ENCODE results near the gene MLPH.
"Not testable (repeated sequence)": the region's sequence is repeated elsewhere in the genome, so short reads cannot be mapped to it uniquely, and the experiment has no call there.

The MLPH gene

DNA sequence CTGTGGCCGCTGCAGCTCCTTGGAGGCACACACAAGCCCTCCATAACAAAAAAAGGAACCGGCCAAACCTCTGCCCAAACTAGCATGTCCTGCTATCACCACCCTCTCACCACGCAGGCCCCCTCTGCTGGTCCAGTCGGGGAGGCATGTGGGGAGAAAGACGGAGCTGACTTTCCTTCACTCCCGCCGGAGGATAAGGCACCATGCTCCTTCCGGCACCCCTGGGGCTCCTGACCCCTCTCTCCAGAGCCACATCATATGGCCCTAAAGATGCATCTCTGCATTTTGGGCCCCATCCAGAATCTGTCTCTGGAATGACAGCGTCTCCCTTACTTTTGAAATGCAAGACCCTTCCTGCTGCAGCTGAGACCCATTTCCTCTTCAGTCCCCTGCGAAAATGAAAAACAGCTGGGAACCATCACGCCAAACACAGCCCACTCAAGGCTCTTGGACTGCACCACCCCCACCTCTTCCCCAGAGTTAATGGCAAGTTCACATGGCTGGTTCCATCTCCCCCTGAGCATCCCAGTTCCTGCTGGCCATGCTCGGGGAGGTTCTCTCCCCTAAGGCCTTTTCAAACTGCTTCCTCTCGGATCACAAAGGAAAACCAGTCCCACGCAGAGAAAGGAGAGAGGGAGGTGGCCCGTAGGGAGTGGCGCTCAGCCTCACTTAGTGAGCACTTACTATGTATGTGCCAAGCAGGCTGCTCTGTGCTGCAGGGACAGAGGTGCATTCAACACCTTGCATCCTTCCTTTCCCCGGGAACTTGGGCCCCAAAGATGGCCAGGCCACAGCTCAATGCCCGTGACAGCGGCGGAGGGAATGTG lies 35.2 kb upstream of the MLPH start:
- Mint-ChIP-seq H3K4me1 (peaks cover 14% of the 10 kb centered on the region), H3K27me3 (no peaks in the 10 kb centered on the region)

DNA sequence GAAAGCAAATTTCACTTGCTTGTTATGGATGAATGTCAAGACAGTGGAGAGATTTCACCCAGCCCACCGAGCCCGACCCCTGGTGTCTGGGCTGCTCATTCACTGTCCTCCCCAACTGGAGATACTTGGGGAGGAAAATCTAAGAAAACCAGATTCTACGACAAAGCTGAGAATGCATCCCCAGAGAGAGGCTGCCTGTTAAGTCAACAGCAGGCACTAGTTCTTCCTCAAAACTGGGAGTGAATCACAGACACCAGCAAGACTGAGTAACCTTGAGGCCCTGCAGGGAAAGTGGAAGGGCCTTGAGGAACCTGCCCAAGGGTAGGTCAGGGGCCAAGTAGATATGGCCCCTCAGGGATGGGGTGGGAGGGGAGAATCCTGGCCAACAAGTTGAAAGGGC lies 34.2 kb upstream of the MLPH start:
- H3K9me3 Mint-ChIP-seq = peaks cover under 1% of the 10 kb centered on the region
- H3K27ac Mint-ChIP-seq = no peak overlapping the region
- H3K36me3 Mint-ChIP-seq = no peaks in the 10 kb centered on the region
- no peak overlapping the region for H3K4me3 Mint-ChIP-seq
- H3K4me1 Mint-ChIP-seq = peaks cover 20% of the 10 kb centered on the region
- H3K27me3 Mint-ChIP-seq = no peaks in the 10 kb centered on the region

More for the DNA sequence above, 35.2 kb upstream of the MLPH start:
- H3K9me3 Mint-ChIP-seq = no peaks in the 10 kb centered on the region
- no peaks in the 10 kb centered on the region for H3K36me3 Mint-ChIP-seq
- H3K4me3 Mint-ChIP-seq = no peak overlapping the region
- H3K27ac Mint-ChIP-seq = no peak overlapping the region

DNA sequence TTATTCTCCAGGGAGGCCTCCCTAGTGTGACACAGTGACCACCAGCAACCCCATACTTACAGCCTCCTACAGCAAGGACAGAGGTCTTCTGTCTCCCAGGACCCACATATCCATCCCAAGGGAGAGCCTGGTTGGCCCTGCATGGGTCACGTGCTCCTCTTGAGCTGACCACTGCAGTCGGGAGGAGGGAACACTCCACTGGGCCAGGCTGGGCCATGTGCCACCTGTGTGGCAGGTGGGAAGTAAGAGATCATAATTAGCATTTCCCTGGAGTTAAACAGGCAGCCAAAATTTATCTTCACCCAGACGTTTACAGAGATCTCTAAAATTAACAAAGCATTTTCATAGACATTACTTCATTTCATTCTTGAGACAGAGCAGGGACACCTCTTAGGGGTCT lies 33.4 kb upstream of the MLPH start:
- peaks cover 28% of the 10 kb centered on the region for H3K4me1 Mint-ChIP-seq
- no peaks in the 10 kb centered on the region for H3K36me3 Mint-ChIP-seq
- no peak overlapping the region for H3K4me3 Mint-ChIP-seq
- H3K27me3 Mint-ChIP-seq = no peaks in the 10 kb centered on the region
- no peak overlapping the region for H3K27ac Mint-ChIP-seq
- H3K9me3 Mint-ChIP-seq = peaks cover 7% of the 10 kb centered on the region

DNA sequence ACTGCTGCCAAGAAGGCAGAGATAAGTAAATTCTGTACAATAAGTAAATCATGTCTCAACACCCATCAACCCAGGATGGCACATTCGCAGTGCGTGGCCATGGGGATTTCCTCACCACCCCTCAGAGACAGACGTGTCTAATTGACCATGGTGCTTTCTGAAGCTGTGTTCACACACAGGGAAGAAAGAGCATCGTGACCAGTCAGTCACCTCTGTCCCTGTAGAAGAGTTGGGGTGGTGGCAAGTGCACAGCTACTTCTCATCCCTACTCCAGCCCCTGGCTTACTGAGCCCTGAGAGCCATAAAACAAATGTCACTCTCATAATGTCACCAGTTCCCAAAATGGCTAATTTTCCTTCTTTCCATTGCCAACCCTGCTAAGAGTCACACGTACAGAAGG lies 31.3 kb upstream of the MLPH start:
- Mint-ChIP-seq H3K27me3 (no peaks in the 10 kb centered on the region), H3K27ac (no peak overlapping the region), H3K4me1 (peaks cover 19% of the 10 kb centered on the region), H3K4me3 (no peak overlapping the region), H3K36me3 (no peaks in the 10 kb centered on the region), H3K9me3 (peaks cover 7% of the 10 kb centered on the region)

DNA sequence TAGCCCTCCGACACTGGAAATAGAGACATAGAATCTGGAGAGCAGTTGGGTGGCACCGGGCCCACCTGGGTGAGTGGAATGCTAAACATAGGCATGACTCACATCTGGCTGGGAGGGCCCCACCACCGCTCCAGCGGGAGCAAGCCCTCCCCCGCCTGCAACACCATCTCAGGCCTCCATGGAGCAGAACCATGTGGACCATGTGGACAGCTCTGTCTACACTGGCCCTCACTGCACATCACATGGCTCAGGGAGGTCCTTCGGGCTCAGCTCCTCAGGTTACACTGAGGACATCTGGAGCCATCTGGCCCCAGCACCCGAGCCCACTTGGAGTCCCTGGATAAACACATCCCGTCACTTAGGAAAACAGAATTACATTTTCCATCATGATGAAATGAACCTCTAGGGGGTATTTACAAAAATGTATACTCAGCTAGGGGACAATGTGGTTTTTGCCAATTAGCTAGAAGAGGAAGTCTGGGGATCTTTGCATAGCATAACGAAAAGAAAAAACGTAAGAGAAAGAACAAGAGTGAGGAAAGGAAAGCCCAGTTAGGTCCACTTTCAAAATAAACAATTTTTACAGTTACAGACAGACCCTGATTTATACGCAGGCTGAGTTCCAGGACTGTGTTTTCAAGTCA lies 30.7 kb upstream of the MLPH start:
- no peak overlapping the region for H3K27ac Mint-ChIP-seq
- H3K9me3 Mint-ChIP-seq = peaks cover 7% of the 10 kb centered on the region
- H3K4me3 Mint-ChIP-seq = no peak overlapping the region
- H3K4me1 Mint-ChIP-seq = peaks cover 15% of the 10 kb centered on the region
- no peaks in the 10 kb centered on the region for H3K36me3 Mint-ChIP-seq
- H3K27me3 Mint-ChIP-seq = no peaks in the 10 kb centered on the region

DNA sequence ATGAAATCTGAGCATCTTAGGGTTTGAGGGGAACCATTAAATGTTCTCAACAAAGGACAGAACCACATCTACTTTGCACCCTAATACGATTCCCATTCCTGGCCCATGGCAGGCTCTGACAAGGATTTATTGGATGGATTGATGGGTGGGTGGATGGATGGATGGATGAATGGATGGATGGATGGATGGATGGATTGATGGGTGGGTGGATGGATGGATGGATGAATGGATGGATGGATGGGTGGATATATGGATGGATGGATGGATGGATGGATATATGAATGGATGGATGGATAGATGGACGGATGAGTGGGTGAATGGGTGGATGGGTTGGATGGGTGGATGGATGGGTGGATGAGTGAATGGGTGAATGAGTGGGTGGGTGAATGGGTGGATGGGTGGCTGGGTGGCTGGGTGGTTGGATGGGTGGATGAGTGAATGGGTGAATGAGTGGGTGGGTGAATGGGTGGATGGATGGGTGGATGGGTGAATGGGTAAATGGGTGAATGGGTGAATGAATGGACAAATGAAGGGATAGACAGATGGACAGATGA lies 29.6 kb upstream of the MLPH start:
- H3K4me3 Mint-ChIP-seq = no peak overlapping the region
- no peak overlapping the region for H3K27ac Mint-ChIP-seq

DNA sequence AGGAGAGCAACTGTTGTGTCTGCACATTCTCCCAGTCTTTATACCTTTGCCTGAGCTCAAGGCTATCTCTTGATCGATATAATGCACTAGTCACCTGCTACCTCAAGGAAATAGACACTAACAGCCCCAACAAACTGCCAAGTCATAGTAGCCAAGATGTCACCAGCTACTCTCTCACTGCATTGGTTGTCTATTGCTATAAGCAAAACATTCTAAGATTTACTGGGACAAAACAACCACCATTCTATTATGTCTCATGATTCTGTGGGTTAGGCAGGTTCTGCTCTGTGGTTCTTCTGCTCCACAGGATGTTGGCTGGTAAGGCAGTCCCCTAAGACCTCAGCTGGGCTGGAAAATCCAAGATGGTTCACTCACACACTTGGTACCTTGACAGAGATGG lies 28.5 kb upstream of the MLPH start:
- no peaks in the 10 kb centered on the region for H3K36me3 Mint-ChIP-seq
- H3K4me3 Mint-ChIP-seq = no peak overlapping the region
- H3K27me3 Mint-ChIP-seq = no peaks in the 10 kb centered on the region
- H3K4me1 Mint-ChIP-seq = peaks cover 15% of the 10 kb centered on the region
- H3K9me3 Mint-ChIP-seq = peaks cover 7% of the 10 kb centered on the region
- H3K27ac Mint-ChIP-seq = peak overlapping the region; percentile 36

More for the DNA sequence above, 29.6 kb upstream of the MLPH start:
- H3K36me3 Mint-ChIP-seq = no peaks in the 10 kb centered on the region
- no peaks in the 10 kb centered on the region for H3K27me3 Mint-ChIP-seq
- H3K4me1 Mint-ChIP-seq = peaks cover 15% of the 10 kb centered on the region
- peaks cover 7% of the 10 kb centered on the region for H3K9me3 Mint-ChIP-seq

DNA sequence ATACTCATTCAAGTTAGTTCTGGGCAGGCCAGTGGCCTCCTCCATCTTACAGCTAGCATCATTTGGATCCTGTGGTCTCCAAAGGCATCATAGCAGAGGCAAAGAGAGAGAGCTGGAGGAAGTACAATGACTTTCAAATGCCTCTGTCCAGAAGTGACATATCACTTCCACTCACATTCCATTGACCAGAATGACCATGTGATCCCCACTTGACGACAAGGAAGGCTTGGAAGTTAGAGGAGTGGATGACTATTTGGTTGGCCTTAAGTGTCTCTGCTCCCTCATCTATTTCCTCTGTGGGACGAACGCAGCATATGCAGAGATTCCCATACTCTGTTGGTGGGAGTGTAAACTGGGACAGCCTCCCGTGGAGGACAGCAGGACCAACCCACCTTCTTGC lies 27.8 kb upstream of the MLPH start:
- peaks cover 7% of the 10 kb centered on the region for H3K9me3 Mint-ChIP-seq
- H3K27ac Mint-ChIP-seq = no peak overlapping the region

DNA sequence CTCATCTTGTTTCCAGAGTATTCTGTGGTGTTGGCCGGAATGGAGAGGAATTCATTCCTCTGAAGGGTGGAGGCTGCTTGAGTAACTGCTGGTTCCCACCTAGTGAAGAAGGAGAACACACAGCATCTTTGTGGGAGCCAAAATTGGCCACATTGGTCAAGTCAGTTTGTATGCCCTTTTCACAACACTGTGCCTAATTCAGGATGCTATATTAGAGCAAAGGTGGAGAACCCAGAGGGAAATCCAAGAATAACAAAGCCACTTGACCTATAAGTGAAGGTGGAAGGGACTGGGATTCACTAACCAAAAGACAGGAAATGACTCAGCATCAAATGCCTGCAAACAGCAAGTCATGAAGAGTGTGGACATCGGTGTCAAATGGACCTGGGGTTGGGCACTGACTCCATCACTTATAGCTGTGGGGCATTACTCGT lies 27.3 kb upstream of the MLPH start:
- Mint-ChIP-seq H3K9me3 (peaks cover 7% of the 10 kb centered on the region), H3K36me3 (no peaks in the 10 kb centered on the region), H3K4me3 (no peak overlapping the region), H3K4me1 (peaks cover 15% of the 10 kb centered on the region), H3K27me3 (no peaks in the 10 kb centered on the region), H3K27ac (no peak overlapping the region)

More for the DNA sequence above, 27.8 kb upstream of the MLPH start:
- peaks cover 15% of the 10 kb centered on the region for H3K4me1 Mint-ChIP-seq
- no peaks in the 10 kb centered on the region for H3K27me3 Mint-ChIP-seq
- H3K4me3 Mint-ChIP-seq = no peak overlapping the region
- H3K36me3 Mint-ChIP-seq = no peaks in the 10 kb centered on the region

DNA sequence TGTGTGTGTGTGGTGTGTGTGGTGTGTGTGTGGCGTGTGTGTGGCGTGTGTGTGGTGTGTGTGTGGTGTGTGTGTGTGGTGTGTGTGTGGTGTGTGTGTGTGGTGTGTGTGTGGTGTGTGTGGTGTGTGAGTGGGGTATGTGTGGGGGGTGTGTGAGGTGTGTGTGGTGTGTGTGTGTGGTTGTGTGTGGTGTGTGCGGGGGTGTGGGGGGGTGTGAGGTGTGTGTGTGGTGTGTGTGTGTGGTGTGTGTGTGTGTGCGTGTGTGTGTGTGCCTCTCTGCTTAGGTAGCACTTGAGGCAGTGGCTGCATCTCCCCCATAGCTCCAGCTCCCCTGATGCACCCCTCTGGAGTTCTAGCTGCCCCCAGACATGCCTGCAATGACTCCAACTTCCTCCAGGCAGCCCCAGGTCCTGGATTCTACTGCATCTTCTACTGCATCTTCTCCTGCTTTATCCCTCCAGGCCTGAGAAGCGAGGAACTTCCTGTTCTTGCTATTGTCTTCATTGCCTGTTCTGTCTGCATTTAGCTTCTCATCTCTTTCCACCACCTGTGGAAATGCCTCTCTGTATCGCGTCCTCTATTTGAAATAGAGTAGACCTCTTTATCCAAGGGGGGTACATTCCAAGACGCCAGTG lies 22.2 kb upstream of the MLPH start:
- Mint-ChIP-seq H3K27me3 (no peaks in the 10 kb centered on the region), H3K4me1 (no peaks in the 10 kb centered on the region), H3K36me3 (no peaks in the 10 kb centered on the region), H3K9me3 (no peaks in the 10 kb centered on the region), H3K4me3 (no peak overlapping the region), H3K27ac (no peak overlapping the region)

DNA sequence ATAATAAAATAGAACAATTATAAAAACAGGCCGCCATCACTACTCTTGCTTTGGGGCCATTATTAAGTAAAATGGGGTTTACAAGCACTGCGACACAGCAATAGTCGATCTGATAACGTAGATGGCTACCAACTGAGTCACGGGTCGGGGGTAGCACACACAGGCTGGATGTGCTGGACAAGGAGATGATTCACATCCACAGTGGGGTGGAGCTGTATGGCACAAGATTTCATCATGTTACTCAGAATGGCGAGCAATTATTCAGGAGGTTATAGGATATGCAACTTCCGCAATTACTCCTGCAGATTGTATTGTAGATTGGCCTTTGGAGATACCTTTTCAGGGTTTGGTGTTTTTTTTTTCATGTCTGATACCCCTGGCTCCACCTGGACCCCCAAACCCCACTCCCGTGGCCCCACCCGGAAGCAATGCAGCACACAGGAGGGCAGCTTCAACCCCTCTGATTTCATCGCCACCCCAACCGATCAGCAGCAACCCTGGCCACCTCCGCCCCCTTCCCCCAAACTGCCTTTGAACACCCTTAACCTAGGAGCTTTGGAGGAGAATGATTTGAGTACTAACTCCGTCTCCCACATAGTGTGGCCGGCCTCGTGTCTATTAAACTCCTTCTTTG lies 21.4 kb upstream of the MLPH start:
- Mint-ChIP-seq H3K4me1 (no peaks in the 10 kb centered on the region), H3K27me3 (no peaks in the 10 kb centered on the region), H3K36me3 (no peaks in the 10 kb centered on the region), H3K9me3 (no peaks in the 10 kb centered on the region), H3K4me3 (no peak overlapping the region), H3K27ac (no peak overlapping the region)

DNA sequence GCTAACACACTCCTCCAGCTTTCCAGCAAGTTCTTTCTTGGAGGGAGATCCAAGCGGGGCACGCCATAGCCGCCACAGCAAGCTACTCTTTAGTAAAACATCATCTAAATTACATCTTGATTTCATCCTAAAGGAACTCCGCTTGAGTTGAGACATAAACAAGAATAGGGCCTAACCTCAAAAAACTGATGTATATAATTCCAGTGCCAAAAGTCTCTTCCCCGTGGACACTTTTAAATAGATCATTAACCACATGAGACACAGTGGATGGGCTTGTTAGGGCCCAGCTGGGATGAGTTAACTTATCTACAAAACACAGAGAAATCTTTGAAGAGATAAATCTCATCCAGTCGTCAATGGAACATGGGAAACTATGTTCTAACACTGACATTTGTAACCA lies 20.8 kb upstream of the MLPH start:
- no peaks in the 10 kb centered on the region for H3K36me3 Mint-ChIP-seq
- H3K27me3 Mint-ChIP-seq = no peaks in the 10 kb centered on the region
- H3K4me1 Mint-ChIP-seq = no peaks in the 10 kb centered on the region
- no peak overlapping the region for H3K4me3 Mint-ChIP-seq
- H3K9me3 Mint-ChIP-seq = no peaks in the 10 kb centered on the region
- peak overlapping the region; percentile 59 for H3K27ac Mint-ChIP-seq

DNA sequence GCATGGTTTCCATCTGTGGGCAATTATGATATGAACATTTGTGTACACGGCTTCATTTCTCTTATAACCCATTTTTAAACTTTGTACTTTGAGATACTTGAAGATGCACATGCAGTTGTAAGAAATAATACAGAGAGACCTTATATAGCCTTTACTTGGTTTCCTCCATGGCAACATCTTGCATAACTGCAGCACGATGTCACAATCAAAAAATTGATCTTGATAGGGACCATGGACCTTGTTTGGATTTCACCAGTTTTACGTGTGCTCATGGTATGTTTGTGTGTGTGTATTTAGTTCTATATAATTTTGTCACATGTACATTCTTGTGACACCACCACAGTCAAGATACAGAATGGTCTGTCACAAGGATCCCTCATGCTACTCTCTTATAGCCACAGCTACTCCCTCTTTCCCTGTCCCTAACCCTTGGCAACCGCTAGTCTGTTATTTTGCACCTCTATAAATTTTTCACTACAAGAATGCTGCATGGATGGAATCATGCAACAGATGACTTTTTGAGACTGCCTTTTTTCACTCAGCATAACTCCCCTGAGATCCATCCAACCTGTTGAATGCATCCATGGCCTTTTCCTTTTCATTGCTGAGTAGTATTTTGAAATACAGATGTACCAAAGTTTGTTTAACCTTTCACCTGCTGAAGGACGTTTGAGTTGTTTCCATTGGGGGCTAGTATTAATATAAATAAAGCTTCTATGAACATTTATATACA lies 19.4 kb upstream of the MLPH start:
- no peaks in the 10 kb centered on the region for H3K36me3 Mint-ChIP-seq
- no peaks in the 10 kb centered on the region for H3K9me3 Mint-ChIP-seq
- no peaks in the 10 kb centered on the region for H3K27me3 Mint-ChIP-seq
- H3K27ac Mint-ChIP-seq = no peak overlapping the region
- no peak overlapping the region for H3K4me3 Mint-ChIP-seq
- H3K4me1 Mint-ChIP-seq = no peaks in the 10 kb centered on the region

DNA sequence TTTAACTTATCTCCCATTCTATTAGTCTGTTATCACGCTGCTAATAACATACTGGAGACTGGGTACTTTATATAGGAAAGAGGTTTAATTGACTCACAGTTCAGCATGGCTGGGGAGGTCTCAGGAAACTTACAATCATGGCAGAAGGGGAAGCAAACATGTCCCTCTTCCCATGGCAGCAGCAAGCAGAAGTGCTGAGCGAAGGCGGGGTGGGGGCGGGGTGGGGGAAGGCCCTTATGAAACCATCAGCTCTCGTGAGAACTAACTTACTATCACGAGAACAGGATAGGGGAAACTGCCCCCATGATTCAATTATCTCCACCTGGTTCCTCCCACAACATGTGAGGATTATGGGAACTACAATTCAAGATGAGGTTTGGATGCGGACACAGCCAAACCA lies 17.6 kb upstream of the MLPH start:
- H3K27me3 Mint-ChIP-seq = not testable (repeated sequence)

DNA sequence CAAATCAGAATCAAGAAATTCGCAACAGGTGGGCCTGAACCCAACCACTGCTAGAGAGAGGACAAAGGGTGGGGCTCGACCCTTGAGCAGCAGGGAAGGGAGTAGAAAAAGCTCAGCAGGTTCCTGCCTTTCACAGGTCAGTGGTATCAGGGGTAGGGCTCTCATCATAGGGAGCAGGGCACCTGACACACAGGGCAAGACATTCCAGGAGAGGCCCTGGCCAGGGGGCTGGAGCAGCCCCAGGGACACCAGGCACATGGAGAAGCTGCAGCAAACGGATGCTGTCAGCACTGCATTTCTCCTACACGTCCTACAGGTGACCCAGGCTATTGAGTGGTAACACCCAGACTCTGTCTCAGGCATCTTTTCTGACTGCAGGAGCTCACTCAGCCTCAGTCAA lies 17.2 kb upstream of the MLPH start:
- H3K4me3 Mint-ChIP-seq = no peak overlapping the region
- no peaks in the 10 kb centered on the region for H3K36me3 Mint-ChIP-seq
- H3K9me3 Mint-ChIP-seq = no peaks in the 10 kb centered on the region
- H3K27me3 Mint-ChIP-seq = no peaks in the 10 kb centered on the region
- peaks cover 10% of the 10 kb centered on the region for H3K4me1 Mint-ChIP-seq
- H3K27ac Mint-ChIP-seq = no peak overlapping the region

More for the DNA sequence above, 17.6 kb upstream of the MLPH start:
- not testable (repeated sequence) for H3K4me3 Mint-ChIP-seq, H3K9me3 Mint-ChIP-seq, H3K36me3 Mint-ChIP-seq, H3K27ac Mint-ChIP-seq, H3K4me1 Mint-ChIP-seq
